Stimulated activated CD8-positive, alpha-beta memory T cell treated with anti-CD3 and anti-CD28 coated beads, Interleukin-7, amount 100 ng/mL, for 1 hour (primary cell): ENCODE results near the gene PPP1R14B.

Experiments
- DNase-seq, 2 donors: peaks; one replicate each; pipeline ENCODE4 v3.0.0-alpha.2; 2020; ENCODE audit warnings: low read depth in 2 of 2

Gene PPP1R14B, protein sequence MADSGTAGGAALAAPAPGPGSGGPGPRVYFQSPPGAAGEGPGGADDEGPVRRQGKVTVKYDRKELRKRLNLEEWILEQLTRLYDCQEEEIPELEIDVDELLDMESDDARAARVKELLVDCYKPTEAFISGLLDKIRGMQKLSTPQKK

DNA sequence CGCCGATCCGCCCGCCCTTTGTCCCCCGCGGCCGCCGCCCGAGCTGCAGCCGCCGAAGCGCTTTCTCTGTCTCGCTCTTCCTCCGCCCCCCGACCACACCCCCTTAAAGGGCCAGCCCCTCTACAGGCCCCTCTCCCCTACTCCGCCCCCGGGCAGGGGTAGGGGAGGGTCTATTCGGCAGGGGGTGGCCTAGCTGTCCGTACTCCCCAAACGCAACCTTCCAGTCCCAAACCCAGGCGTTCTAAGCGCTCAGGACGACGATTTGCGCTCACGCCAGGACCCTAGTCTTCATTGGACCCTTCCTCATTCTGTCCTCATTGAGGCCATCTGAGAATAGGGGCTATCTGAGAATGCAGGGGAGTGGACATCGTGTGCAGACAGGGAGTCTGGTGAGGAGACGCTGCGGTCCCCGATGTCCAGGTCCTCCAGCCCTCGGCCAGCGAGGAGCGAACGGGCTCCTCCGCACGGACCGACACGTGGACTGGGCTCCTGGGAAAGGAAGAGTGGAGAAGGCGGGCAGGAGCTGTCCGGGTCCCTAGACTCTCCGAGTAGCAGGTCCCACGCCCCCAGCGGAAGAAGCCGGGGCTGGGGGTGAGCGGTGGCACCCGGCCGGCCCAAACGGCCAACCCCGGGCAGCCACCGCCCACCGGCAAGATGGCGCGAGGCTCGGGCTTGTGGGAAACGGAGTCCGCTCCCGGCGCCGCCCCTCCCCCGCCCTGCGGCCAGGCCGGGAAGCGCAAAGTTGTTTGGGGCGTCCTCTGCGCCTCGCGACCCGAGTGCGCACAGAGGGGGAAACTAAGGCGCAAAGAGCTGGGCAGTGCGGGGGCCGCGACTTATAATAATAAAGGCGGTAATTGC, at the start of gene PPP1R14B:
PPP1R14B (minus strand) TSS at position 73 of the 858 bp plus-strand sequence. CDS start 270 bp downstream, outside the sequence.
- no peak for DNase-seq

DNA sequence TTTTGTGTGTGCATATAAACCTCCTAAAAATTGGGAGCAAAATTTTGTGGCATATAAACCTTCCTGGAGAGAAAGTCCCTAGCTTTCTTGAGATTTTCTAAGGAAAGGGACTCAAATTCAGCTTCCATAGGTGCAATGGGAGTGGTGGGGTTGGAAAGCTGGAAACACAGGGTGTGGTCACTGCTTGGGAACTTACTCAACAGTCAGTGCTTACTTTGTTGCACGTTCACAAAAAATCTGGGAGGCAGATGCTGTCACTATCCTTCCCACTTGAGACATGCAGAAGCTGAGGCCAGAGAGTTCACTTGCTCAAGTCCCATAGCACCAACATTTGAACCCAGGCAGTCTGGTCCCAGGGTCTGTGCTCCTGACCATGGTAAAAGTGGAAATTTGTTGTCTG, 49.5 kb upstream of the PPP1R14B start:
- no peak for DNase-seq

DNA sequence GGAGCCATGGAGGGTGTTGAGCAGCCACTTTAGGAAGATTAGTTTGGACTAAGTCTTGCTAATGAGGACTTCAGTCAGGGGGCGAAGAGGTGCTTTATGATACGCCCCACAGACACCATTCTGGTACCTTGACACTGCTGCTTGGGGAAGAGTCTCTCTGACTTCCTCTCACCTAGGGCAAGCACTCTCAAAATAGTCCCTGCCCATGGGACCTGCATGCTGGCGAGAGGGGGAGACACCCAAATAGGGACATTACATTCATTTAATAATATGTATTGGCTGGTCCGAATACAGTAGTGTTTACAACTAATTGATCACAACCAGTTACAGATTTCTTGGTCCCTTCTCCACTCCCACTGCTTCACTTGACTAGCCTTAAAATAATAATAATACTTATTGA, 49.0 kb upstream of the PPP1R14B start:
- DNase-seq: no peak

DNA sequence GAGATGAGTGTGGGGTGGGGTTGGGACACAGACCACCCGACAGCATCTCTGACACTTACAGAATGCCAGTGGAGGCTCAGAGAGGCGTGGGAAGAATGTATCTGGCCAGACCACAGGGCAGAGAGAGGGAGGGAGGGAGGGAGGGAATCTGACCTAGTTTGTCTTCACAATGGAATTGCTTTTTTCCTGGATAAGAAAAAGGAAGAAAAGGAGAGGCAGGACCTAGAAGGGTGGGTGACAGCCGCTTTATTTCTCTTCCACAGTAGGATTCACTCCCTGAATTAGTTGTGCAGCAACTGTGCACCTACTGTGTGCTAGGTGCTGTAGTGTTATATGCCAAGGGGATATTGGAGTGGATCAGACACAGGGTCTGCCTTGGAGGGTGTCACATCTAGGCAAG, 48.0 kb upstream of the PPP1R14B start:
- DNase-seq: no peak

DNA sequence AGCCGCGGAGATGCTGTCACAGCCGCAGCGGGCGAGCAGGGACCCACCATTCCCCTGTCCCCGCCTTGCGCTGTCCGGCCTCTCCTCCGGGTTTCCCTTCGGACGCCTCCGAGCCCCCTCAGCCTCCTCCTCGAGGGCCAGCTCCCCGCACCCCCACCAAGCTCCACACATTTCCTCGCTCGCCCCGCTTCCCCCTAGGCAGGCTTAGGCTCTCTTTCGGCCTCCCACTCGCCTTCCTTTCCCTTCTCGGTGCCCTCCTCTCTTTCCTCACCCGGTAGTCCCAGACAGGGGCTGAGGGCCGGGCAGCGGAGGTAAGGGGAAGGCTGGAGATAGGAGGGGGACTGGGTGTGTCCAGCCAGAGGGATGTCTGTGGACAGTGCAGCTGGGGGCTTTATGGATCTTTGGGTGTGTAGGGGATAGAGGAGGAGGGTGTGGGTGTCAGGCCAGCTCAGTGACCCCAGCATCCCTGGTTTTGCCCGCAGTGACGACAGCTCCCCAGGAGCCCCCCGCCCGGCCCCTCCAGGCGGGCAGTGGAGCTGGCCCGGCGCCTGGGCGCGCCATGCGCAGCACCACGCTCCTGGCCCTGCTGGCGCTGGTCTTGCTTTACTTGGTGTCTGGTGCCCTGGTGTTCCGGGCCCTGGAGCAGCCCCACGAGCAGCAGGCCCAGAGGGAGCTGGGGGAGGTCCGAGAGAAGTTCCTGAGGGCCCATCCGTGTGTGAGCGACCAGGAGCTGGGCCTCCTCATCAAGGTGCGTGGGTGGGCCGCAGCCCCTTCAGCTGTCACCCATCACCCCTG, 45.9 kb upstream of the PPP1R14B start:
- no peak for DNase-seq

DNA sequence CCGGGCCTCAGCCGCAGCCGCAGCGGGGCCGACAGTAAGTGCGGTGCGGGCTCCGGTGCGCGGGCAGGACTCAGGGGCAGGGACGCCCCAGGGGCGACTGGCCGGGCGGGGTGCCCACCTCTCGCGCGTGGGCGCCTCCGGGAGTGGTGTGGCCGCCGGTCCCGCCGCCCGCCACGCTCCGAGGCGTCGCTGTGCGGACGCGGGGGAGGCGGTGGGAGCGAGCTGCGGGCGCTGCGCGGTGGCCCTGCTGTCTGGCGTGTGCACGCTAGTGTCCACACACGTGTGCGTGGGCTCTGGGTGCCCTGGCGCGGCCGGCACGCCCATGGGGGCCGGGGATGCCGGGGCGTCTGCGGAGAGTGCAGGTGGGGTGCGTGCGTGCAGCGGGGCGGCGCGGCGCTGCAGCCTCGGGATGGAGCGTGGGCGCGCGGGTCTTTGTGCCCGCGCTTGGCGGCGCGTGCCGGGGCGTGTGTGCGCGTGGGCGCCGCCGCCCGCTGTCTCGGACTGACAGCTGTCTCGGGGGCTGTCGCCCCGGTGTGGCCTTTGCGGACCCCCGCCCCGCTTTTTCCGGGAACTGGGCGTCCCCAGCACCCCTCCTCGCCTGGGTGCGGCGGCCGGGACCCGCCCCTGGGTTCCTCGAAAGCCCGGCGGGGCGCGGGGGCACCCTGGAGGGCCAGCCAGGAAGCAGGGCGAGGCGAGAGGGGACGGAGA, 45.2 kb upstream of the PPP1R14B start:
- DNase-seq: no peak

DNA sequence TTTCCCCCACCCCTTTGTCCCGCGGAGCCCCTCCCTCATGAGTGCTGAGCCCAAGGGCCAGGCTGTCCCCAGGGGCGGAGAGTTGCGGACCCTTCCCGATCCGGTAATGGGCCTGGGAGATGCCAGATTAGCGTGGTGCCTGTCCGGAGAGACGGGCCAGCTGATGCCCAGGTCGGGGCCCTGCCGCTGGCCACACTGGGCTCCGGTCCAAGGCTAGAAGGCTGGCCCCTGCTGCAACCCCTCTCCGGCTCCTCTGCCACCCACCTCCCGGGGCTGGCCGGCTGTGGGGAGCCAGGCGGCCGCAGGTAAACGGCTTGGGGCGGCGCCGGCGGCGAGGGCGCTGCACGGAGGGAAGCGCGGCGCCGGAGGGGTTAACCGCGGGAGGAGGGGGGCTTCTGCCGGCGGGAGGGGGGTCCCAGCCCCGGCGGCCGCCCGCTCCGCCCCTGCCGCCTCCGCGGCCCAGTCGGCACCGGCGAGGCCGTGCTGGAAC, 44.6 kb upstream of the PPP1R14B start, which contains the start of gene KCNK4:
KCNK4 (plus strand) TSS at position 41 of the 490 bp plus-strand sequence. CDS start 1,717 bp downstream, outside the sequence.
- DNase-seq: no peak

DNA sequence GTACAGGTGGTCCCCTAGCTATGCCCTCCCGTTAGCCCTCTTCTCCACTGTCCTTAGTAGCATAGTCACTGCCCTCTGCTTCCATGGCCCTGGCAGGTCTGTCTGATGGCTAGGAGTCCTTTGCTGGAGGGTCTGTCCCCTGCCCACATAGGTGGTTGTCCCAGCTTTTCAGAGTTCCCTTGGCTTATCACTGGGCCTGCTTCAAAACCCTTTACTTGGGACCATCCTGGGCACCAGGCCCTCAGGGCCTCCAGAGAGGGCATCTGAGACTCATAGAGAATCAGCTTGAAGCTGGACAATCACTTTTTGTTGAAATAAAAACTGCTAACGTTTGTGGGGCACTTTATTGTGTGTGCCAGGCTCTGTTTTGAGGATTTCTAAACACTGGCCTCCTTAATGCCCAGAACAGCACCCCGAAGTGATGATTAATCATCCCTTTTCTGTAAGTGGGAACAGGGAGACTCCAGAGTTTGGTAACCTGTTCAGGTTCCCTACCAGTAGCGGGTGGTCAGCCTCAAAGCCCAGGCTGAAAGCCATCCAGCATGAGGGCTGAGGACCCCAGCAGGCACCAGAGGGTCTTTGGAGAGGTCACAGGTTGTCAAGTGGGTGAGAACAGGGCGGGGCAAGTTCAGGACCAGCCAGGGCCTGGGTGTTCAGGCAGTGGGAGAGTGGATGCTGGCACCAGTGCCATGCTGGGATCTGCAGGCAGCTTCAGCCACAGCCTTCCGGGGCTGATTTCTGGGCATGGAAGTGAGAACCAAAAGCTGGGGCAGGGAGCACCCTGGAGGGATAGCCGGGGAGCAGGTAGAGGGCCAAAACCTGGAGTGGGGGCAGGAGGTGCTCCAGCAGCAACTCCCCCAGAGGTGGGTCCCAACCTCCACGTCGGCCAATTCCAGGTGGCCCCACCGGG, 43.9 kb upstream of the PPP1R14B start:
- DNase-seq: no peak

DNA sequence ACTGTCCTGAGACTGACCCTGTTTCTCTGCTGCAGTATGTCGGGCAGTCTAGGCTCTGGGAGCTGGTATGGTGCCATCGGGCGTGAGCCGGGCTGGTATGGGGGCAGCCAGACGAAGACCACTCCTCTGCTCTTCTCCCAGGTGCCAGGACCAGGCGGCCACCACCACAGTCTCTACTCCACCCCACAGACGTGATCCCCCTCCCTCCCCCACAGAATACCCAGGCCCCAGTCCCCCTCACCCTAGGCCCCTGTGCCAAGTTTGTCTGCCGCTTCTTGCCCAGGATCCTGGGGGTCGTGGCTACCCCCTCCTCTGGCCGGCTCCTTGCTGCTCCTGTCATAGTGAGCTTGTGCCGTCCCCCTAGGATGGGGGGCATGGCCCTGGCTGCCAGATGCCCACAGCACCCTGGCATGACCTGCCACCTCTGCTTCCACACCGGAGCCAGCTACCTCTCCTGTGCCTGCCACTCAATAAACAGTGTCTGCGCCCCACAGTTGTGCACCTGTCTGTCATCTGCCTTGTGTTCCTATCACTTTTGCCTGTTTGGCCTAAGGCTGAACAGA, 42.3 kb upstream of the PPP1R14B start:
- no peak for DNase-seq

DNA sequence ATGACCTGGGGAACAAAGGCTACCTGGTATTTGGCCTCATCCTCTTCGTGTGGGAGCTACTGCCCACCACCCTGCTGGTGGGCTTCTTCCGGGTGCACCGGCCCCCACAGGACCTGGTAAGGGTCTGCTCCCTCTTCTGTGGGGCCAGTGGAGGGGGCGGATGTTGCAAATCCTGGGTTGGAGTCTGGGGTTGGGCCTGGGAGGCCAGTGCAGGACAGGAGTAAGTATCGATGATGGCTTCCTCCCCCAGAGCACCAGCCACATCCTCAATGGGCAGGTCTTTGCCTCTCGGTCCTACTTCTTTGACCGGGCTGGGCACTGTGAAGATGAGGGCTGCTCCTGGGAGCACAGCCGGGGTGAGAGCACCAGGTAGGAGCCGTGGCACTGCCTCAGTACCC, 41.6 kb upstream of the PPP1R14B start:
- no peak for DNase-seq

DNA sequence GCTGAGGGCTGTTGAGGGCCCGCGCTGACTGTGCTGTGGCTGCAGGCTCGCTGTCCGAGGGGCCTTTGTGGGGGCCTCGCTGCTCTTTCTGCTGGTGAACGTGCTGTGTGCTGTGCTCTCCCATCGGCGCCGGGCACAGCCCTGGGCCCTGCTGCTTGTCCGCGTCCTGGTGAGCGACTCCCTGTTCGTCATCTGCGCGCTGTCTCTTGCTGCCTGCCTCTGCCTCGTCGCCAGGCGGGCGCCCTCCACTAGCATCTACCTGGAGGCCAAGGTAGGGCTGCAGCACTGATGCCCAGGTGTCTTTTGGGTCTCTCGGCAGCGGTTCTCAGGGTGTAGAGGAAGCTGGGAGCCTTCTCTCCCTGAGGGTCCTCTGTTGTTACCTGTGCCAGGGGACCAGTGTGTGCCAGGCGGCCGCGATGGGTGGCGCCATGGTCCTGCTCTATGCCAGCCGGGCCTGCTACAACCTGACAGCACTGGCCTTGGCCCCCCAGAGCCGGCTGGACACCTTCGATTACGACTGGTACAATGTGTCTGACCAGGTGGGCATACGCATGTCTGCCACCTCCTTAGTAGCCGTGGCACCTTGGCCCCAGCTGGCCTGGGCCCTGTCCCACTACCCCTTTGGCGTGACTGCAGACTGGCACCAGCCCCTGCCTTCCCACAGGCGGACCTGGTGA, 41.1 kb upstream of the PPP1R14B start:
- DNase-seq: no peak

DNA sequence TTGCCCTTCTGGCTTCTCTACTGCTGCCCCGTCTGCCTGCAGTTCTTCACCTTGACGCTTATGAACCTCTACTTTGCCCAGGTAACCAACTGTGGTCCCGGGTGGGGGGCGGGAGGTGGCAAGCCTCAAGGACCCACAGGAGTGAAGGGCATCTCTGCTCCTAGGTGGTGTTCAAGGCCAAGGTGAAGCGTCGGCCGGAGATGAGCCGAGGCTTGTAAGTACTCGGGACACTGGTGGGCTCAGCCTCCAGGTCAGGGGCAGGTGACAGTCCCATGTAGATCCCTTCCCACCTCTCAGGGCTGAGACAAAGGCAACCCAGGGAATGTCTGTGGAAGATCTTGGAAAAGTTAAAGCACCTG, 40.0 kb upstream of the PPP1R14B start:
- no peak for DNase-seq

DNA sequence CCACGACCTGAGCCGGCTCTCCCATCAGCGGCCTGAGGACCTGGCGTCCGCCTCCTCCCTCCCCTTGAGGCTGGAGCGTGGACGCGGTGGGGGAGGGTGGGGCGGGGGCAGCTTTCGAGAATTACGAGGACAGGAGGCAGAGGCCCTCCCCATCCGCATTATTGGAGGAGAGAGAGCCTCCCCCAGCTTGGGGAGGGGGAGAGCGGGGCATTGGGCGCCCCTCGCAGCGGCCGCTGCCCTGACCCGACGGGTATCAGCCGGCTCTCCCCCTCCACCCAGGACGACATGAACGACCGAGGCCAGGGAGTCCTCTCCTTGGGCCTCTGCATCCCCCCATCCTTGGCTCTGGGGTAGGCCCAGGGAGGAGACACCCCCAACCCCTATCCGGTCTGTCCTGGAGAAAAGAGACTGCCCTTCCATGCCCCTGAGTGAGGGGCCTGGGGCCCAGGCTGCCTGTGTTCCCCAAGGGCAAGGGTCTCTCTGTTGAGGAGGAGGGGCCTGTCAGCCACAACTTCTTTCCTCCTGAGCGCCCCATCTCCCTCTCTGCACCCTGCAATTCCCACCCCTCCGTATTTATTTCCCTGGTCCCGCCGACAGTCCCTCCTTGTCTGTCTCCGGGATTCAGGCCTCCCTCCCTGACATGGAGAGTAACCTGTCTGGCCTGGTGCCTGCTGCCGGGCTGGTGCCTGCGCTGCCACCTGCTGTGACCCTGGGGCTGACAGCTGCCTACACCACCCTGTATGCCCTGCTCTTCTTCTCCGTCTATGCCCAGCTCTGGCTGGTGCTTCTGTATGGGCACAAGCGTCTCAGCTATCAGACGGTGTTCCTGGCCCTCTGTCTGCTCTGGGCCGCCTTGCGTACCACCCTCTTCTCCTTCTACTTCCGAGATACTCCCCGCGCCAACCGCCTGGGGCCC, 39.4 kb upstream of the PPP1R14B start:
- DNase-seq: no peak

DNA sequence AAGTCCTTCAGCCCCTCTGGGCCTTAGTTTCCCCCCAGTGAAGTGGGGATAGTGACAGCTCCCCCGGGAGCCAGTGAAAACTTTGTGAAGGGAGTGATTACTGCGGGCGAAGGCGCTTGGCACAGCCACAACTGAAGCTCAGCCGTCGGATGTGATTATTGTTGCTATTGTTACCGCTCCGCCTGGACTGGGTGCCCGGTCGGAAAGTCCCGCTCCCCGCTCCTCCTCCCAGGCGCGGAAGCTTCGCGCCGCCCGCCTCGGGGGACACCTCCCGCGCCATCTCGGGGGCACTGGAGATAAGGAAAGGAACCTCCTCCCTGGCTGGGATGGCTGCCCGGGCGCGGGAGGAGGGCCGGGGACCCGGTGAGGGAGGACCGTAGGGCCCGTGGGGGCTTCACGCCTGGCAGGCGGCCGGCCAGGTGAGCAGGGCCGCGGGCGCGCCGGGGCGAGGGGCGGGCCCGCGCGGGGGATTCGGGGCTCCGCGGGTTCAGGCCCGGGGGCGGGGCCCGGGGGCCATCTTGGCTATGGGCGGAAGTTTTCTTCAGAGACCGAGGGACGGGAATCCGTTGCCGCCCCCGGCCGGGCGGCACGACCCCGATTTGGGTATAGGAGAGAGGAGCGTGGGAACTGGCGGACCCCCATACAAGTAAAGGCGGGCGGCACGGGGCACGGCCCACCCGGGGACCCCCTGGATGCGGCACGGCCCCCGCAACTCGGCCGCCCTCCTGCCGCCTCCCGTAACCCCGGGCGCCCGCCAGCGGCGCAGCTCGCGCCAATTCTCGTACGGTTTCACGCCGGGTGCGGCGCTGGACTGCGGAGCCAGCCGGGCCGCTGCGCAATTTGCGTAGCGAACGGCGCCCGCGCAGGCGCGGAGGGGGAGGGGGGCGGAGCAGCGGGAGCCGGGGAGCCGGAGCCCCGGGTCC, 38.5 kb upstream of the PPP1R14B start, which contains the start of gene GPR137:
GPR137 (plus strand) TSS at position 887 of the 923 bp plus-strand sequence. CDS start 677 bp downstream, outside the sequence.
- peak; percentile 88 to 90 for DNase-seq

DNA sequence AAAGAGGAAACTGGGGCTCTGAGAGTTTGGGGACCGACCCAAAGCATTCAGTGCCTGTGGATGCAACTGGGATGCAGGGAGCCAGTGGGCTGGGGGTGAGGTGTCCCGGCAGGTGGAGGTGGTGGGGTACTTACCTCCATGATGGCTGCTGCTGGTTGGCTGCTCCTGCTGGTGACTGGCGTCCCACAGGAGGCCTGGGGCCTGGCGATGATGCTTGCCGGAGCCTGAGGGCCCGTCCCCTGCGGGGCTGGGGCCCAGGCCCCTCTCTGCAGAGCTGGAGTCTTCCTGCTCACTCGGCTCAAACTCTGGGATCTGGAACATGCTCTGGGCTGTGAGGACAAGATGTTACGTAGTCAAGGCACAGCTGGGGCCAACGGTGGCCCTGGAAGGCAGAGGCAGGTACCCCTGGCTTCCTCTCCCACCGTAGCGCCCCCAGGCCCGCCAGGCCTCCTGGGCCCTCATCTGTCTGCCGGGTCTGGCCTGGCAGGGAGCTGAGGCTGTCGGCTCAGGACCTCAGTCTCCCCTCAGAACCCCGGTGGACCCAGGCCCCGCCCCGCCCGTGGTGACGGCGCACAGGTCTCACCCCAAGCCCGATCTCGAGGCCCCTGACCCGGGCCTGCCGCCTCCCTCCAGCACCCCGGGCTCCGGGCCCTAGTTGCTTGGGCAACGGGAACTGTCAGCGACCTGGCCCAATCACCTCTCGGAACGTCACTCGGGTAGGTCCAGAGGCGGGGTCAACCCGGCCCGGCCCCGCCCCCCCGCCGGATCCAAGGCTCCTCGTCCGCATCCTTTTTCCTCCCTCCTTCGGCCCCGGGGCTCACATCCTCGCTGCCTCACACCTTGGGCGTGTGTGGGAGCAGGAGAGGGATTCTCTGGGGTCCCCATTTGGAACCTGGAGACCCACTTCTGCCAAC, 37.6 kb upstream of the PPP1R14B start, which contains the start of gene BAD:
BAD (minus strand) TSS at position 618 of the 914 bp plus-strand sequence; CDS start at position 321, 297 bp downstream.
- DNase-seq: peak; percentile 85 to 88

DNA sequence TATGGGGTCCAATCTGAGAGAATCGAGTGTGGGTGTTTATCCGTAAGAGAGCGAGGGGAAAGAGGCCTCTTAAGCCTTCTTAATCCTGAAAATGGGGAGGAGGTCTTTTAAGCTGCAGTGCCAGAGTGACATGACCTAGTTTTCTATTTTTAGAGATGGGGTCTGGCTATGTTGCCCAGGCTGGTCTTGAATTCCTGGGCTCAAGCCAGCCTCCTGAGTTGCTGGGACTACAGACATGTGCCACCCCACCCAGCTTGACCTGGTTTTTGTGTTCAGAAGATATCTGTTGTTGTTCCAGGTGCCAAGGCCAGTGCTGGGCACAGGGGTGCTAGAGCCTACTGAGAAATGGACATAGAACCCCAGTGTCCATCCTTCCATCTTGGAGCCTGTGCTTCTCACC, 36.3 kb upstream of the PPP1R14B start:
- DNase-seq: no peak
